HepG2 (cell line): Measurements from ENCODE around the gene EXTL2. TPM values are rescaled to one million over a fixed set of nuclear protein-coding genes. Genes with fewer than 3 reads are reported as not detected.
A peak's percentile ranks its signal among the peaks of the same experiment; 100 is the strongest.

Source experiments
- ATAC-seq: fragments of 200-7000 bp; cut with Tn5 transposase; 3 replicates; pipeline ENCODE4 v1.9.1; 2020; ENCODE audit warnings: mild to moderate bottlenecking, moderate library complexity
- BruUV-seq: library from RNA; stranded (reverse); fragments of 400-500 nt; replicated peaks from 2 replicates; lab custom pipeline; 2021; lab: Mats Ljungman, UMichigan
- CTCF ChIA-PET: fragments of 300-600 bp; formaldehyde crosslinking; extraction: SDS; loops from one replicate; lab custom pipeline; 2021; ENCODE audit warnings: low total read pairs, inconsistent platforms, low intra/inter-chr PET ratio; lab: Yijun Ruan, JAX
- POLR2A ChIA-PET: fragments of 350-600 bp; sonication (Branson Sonifier 250); formaldehyde crosslinking; loops from one replicate; lab custom pipeline; 2020; ENCODE audit warnings: antibody characterized with exemption, inconsistent platforms; lab: Yijun Ruan, JAX
- DNase-seq: peaks from one replicate; pipeline ENCODE4 v3.0.0-alpha.2; 2015; ENCODE audit warnings: low spot score
- FAIRE-seq: peaks from 3 replicates; lab custom pipeline; 2011; peaks lifted over from hg19 to GRCh38; lab: Jason Lieb, UNC
- H2AFZ ChIP-seq: one replicate; pipeline ENCODE4 v1.6.1; 2011; ENCODE audit warnings: low read length, inconsistent platforms
- H3K27ac ChIP-seq: fragments of 300-600 bp; 3 replicates; pipeline ENCODE4 v1.8.0; 2011; ENCODE audit warnings: mixed run types, mild to moderate bottlenecking, mixed read lengths, low read length, inconsistent platforms; ENCODE audit not compliant: insufficient read depth; ENCODE audit errors: extremely low read length
- H3K27me3 ChIP-seq, 2 experiments: fragments of 200-600 bp in 1 of 2; 2 replicates in 1 of 2; 3 replicates in 1 of 2; pipeline versions ENCODE4 v1.6.0 to v1.8.0; 2011; ENCODE audit warnings: low read length in 2 of 2, mild to moderate bottlenecking in 2 of 2, moderate library complexity in 2 of 2, inconsistent platforms in 1 of 2; ENCODE audit not compliant: insufficient read depth in 2 of 2, control insufficient read depth in 1 of 2
- H3K36me3 ChIP-seq, 2 experiments: fragments of 200-600 bp in 1 of 2; replicated peaks in 1 of 2; 2 replicates in 1 of 2; 3 replicates in 1 of 2; pipeline versions ENCODE4 v1.5.1 to v1.8.0; 2011; ENCODE audit warnings: low read length in 2 of 2, inconsistent platforms in 1 of 2; ENCODE audit not compliant: insufficient read depth in 2 of 2, control insufficient read depth in 1 of 2
- H3K4me1 ChIP-seq: 2 replicates; pipeline ENCODE4 v1.5.1; 2012; ENCODE audit warnings: low read length, inconsistent platforms; ENCODE audit not compliant: insufficient read depth
- H3K4me2 ChIP-seq: 2 replicates; pipeline ENCODE4 v1.6.0; 2011; ENCODE audit warnings: low read depth, low read length, inconsistent platforms
- H3K4me3 ChIP-seq, 3 experiments: fragments of 200-600 bp in 1 of 3; sonication (generic), shearing (Covaris generic) in 1 of 3; replicated peaks in 1 of 3; 2 replicates each; pipeline ENCODE4 v1.5.1; 2011 to 2016; ENCODE audit warnings: low read length in 3 of 3, inconsistent platforms in 2 of 3, low read depth in 2 of 3, mild to moderate bottlenecking in 2 of 3, control low read depth in 1 of 3, mixed read lengths in 1 of 3; ENCODE audit not compliant: insufficient read depth in 1 of 3
- H3K79me2 ChIP-seq: one replicate; pipeline ENCODE4 v1.6.1; 2011; ENCODE audit warnings: low read length, inconsistent platforms; ENCODE audit not compliant: insufficient read depth
- H3K9ac ChIP-seq: 2 replicates; pipeline ENCODE4 v1.6.0; 2011; ENCODE audit warnings: mild to moderate bottlenecking, low read depth, low read length, inconsistent platforms; ENCODE audit not compliant: insufficient read depth
- H3K9me3 ChIP-seq: 2 replicates; pipeline ENCODE4 v1.5.1; 2012; ENCODE audit warnings: mild to moderate bottlenecking, low read length
- H4K20me1 ChIP-seq: 2 replicates; pipeline ENCODE4 v1.6.0; 2011; ENCODE audit warnings: inconsistent platforms, mild to moderate bottlenecking, low read length, moderate library complexity; ENCODE audit not compliant: insufficient read depth
- HNRNPUL1 ChIP-seq: fragments of 200-400 bp; formaldehyde crosslinking; IDR thresholded peaks from 2 replicates; pipeline ENCODE4 v1.6.1; 2017; ENCODE audit warnings: low read depth, mild to moderate bottlenecking, low read length, moderate library complexity
- MAFK ChIP-seq, 2 experiments: IDR thresholded peaks in 1 of 2; conservative IDR thresholded peaks in 1 of 2; 2 replicates each; pipeline ENCODE4 v1.6.1; 2011; ENCODE audit warnings: improper control_type of control experiment in 2 of 2, low read length in 2 of 2
- RARG ChIP-seq: sonication (generic); formaldehyde crosslinking; IDR thresholded peaks from 2 replicates; pipeline ENCODE4 v1.4.0; 2020; ENCODE audit warnings: low read depth, mild to moderate bottlenecking, missing genetic modification reagents
- SMARCE1 ChIP-seq: fragments of 450-650 bp; IDR thresholded peaks from 2 replicates; pipeline ENCODE4 v1.6.1; 2017; ENCODE audit warnings: borderline replicate concordance
- TBX2 ChIP-seq: sonication (generic); formaldehyde crosslinking; IDR thresholded peaks from 2 replicates; pipeline ENCODE4 v1.5.0; 2020; ENCODE audit warnings: missing genetic modification reagents, mild to moderate bottlenecking, borderline replicate concordance
- ZNF850 ChIP-seq: sonication (generic); formaldehyde crosslinking; conservative IDR thresholded peaks from 2 replicates; pipeline ENCODE4 v1.9.0; 2021; ENCODE audit warnings: mild to moderate bottlenecking, missing genetic modification reagents
- WGBS: methylation state at CpG from one replicate; pipeline ENCODE4 v1.1.6; 2017; ENCODE audit warnings: low lambda C conversion rate; 5-methylcytosine and 5-hydroxymethylcytosine counted together
- in situ Hi-C: cut with HindIII; loops from 2 replicates; pipeline ENCODE4 v1.10.0; 2017; ENCODE audit warnings: low pct_unique_long_range_greater_than_20kb; ENCODE audit not compliant: extremely low pct_ligation_motif_present
- intact Hi-C: fragments of 100-400 bp; cut with micrococcal nuclease; formaldehyde crosslinking; loops from one replicate; pipeline ENCODE4 v1.10.0; 2022; ENCODE audit not compliant: unreplicated experiment
- polyA plus RNA-seq, 8 experiments: library from polyadenylated mRNA; depleted of rRNA in 3 of 8; stranded (reverse) in 7 of 8; unstranded in 1 of 8; fragments of >200 nt; fragmentation: Illumina TruSeq in 4 of 8; extraction: Trizol in 4 of 8; gene quantifications; 2 replicates each; pipeline versions ENCODE4 v1.2.1 to v1.2.3, GENCODE V29; 2011 to 2016; ENCODE audit warnings: low read depth in 4 of 8, missing spikeins in 1 of 8, mixed read lengths in 1 of 8; ENCODE audit not compliant: insufficient read depth in 1 of 8
- total RNA-seq, 5 experiments: library from RNA; depleted of rRNA; stranded (reverse); fragments of >200 nt; fragmentation: Illumina TruSeq; extraction: Trizol; gene quantifications; 2 replicates each; pipeline ENCODE4 v1.2.3, GENCODE V29; 2016; ENCODE audit warnings: low read depth in 1 of 5
- TF ChIP-seq, protein P1 (sequence below): sonication (generic); formaldehyde crosslinking; conservative IDR thresholded peaks from 2 replicates; pipeline ENCODE4 v1.4.0; 2020; ENCODE audit warnings: missing genetic modification reagents
- TF ChIP-seq, protein P2 (sequence below): sonication (generic); formaldehyde crosslinking; IDR thresholded peaks from 2 replicates; pipeline ENCODE4 v1.4.0; 2020; ENCODE audit warnings: missing genetic modification reagents
- TF ChIP-seq, protein P3 (sequence below): sonication (generic); formaldehyde crosslinking; IDR thresholded peaks from 2 replicates; pipeline ENCODE4 v1.4.0; 2020; ENCODE audit warnings: missing genetic modification reagents
- TF ChIP-seq, protein P4 (sequence below): IDR thresholded peaks from 2 replicates; pipeline ENCODE4 v1.6.1; 2016; ENCODE audit warnings: low read depth

Gene EXTL2
- total and polyA plus RNA-seq, 2 of the 13 experiments (the other 11 are each of a cell fraction or from before 2014, with no cell fraction given): 22.0 to 23.5 TPM

DNA sequence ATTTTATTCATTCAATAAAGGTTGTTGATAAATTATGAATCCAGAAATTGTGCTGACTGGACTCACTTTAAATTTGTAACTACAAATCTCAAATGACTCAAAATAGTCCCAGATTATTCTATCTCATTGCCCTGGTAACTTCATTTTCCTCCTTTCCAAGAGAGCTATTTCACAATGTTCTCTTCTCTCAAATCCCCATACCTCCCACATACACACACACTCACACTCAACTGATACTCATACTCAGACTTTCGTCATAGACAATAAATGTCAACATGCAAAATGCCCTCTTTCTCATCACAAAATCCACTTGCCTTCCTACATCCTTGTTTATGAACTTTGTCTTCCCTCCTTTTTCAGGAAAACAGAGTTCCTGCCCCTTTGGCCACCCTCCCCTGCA, 33.3 kb downstream of the EXTL2 start:
- Histone ChIP-seq H3K9ac (no peak overlapping the region), H3K9me3 (no peaks in the 10 kb centered on the region), H2AFZ (no peak overlapping the region), H3K27me3 (no peaks in the 10 kb centered on the region), H3K4me1 (no peaks in the 10 kb centered on the region), H4K20me1 (no peaks in the 10 kb centered on the region), H3K36me3 (no peaks in the 10 kb centered on the region), H3K79me2 (no peaks in the 10 kb centered on the region), H3K27ac (no peak overlapping the region), H3K4me2 (no peak overlapping the region), H3K4me3 (no peak overlapping the region)
- in situ Hi-C loops (loop anchor here (10.0 to 25.0 kb wide), 2 partner anchors 257 to 1049 kb away; no protein-coding TSS in a partner anchor), intact Hi-C loops (no loop called here)
- FAIRE-seq: no peak
- POLR2A ChIA-PET: no interaction called here
- CTCF ChIA-PET: no interaction called here
- ATAC-seq: no peak
- BruUV-seq: no TSS peak
- WGBS: 8% methylated on average over 1 of the region's 1 CpG
- DNase-seq: no peak
- TF ChIP-seq MAFK (conservative IDR thresholded peaks at IDR 0.05 in 1 of 2, IDR thresholded peaks at IDR 0.05 in 1 of 2; ENCODE audit: low read length in 2 of 2) (peak in 1 of 2 experiments; percentile 40; a peak in 1 of 4 replicates), TBX2 (CRISPR knock-in tag) (no peak)
- TF ChIP-seq, protein P1, sequence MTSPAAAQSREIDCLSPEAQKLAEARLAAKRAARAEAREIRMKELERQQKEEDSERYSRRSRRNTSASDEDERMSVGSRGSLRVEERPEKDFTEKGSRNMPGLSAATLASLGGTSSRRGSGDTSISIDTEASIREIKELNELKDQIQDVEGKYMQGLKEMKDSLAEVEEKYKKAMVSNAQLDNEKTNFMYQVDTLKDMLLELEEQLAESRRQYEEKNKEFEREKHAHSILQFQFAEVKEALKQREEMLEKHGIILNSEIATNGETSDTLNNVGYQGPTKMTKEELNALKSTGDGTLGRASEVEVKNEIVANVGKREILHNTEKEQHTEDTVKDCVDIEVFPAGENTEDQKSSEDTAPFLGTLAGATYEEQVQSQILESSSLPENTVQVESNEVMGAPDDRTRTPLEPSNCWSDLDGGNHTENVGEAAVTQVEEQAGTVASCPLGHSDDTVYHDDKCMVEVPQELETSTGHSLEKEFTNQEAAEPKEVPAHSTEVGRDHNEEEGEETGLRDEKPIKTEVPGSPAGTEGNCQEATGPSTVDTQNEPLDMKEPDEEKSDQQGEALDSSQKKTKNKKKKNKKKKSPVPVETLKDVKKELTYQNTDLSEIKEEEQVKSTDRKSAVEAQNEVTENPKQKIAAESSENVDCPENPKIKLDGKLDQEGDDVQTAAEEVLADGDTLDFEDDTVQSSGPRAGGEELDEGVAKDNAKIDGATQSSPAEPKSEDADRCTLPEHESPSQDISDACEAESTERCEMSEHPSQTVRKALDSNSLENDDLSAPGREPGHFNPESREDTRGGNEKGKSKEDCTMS: no peak

DNA sequence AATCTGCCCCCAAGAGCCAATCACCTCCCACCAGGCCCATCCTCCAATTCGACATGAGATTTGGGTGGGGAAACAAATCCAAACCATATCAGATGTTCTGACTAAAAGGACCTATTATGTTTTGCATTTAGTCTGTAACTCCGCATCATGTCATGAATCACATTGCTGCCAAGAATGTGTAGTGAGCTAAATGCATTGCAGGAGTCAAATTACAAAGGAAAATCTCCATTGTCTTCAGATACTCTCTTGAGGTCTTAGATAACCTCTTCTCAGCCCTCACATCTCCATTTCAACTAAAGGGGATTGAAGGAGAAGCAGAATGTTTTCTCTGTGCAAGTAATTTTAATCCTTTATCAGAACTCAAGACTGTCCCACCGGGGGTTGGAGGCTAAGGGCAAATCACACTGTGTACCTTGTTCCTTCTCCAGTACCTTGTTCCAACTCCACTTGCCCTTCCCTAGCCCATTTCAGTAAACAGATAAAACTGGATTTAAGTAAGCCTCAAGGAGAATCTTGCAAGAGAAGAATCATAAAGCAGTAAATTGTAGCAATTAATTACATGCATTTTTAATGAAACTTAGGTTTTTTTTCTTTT, 34.1 kb downstream of the EXTL2 start:
- intact Hi-C loops (no loop called here), in situ Hi-C loops (loop anchor here (10.0 to 25.0 kb wide), 2 partner anchors 256 to 1048 kb away; no protein-coding TSS in a partner anchor)
- ChIA-PET POLR2A (no interaction called here), CTCF (no interaction called here)
- Histone ChIP-seq H4K20me1 (no peaks in the 10 kb centered on the region), H3K27me3 (no peaks in the 10 kb centered on the region), H3K4me1 (no peaks in the 10 kb centered on the region), H2AFZ (no peak overlapping the region), H3K9ac (no peak overlapping the region), H3K4me2 (no peak overlapping the region), H3K4me3 (no peak overlapping the region), H3K36me3 (no peaks in the 10 kb centered on the region), H3K9me3 (no peaks in the 10 kb centered on the region), H3K27ac (no peak overlapping the region), H3K79me2 (no peaks in the 10 kb centered on the region)
- 17% methylated on average over 3 of the region's 3 CpGs for WGBS
- DNase-seq (no peak), ATAC-seq (no peak), FAIRE-seq (no peak)
- no TSS peak for BruUV-seq
- TF ChIP-seq, protein P2, sequence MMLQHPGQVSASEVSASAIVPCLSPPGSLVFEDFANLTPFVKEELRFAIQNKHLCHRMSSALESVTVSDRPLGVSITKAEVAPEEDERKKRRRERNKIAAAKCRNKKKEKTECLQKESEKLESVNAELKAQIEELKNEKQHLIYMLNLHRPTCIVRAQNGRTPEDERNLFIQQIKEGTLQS (CRISPR knock-in tag): no peak
- TF ChIP-seq, protein P3, sequence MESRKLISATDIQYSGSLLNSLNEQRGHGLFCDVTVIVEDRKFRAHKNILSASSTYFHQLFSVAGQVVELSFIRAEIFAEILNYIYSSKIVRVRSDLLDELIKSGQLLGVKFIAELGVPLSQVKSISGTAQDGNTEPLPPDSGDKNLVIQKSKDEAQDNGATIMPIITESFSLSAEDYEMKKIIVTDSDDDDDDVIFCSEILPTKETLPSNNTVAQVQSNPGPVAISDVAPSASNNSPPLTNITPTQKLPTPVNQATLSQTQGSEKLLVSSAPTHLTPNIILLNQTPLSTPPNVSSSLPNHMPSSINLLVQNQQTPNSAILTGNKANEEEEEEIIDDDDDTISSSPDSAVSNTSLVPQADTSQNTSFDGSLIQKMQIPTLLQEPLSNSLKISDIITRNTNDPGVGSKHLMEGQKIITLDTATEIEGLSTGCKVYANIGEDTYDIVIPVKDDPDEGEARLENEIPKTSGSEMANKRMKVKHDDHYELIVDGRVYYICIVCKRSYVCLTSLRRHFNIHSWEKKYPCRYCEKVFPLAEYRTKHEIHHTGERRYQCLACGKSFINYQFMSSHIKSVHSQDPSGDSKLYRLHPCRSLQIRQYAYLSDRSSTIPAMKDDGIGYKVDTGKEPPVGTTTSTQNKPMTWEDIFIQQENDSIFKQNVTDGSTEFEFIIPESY (CRISPR knock-in tag): no peak
- TF ChIP-seq RARG (CRISPR knock-in tag): no peak
- TF ChIP-seq, protein P4, sequence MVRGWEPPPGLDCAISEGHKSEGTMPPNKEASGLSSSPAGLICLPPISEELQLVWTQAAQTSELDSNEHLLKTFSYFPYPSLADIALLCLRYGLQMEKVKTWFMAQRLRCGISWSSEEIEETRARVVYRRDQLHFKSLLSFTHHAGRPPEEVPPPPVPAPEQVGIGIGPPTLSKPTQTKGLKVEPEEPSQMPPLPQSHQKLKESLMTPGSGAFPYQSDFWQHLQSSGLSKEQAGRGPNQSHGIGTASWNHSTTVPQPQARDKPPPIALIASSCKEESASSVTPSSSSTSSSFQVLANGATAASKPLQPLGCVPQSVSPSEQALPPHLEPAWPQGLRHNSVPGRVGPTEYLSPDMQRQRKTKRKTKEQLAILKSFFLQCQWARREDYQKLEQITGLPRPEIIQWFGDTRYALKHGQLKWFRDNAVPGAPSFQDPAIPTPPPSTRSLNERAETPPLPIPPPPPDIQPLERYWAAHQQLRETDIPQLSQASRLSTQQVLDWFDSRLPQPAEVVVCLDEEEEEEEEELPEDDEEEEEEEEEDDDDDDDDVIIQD (CRISPR knock-in tag): no peak
- no peak for TF ChIP-seq HNRNPUL1
- TF ChIP-seq SMARCE1: no peak
- no peak for TF ChIP-seq ZNF850 (CRISPR knock-in tag)
- TF ChIP-seq TBX2 (CRISPR knock-in tag): no peak
